Measurements from ENCODE around the gene WDFY4.

Gene WDFY4

DNA sequence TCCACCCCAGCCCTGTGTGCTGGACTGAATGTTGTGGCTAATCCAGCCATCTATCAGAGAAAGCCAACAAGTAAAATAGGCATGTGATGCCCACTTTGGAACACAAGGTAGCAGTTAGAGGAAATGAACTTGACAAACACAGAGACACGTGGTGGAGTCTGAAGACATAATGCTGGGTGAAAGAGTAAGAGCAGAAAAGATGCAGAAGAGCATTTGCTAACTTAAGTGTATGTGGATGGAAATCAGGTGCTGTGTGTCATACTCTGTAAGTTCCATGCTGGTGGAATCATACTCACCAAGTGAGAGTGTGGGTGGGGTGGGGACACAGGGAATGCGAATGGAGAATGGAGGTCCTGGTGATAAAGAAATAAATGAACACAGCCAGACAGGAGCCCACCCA is 22.8 kb downstream of the WDFY4 start:
- H3K14ac ChIP-seq (ENCODE audit: low read length), result no peak overlapping the region
- H4K91ac ChIP-seq (ENCODE audit: low read depth, low read length), result no peak overlapping the region
- H4K12ac ChIP-seq (ENCODE audit: low read depth, low read length), result no peak overlapping the region
- H3K9ac ChIP-seq (ENCODE audit: low read length), result no peak overlapping the region
- H4K8ac ChIP-seq (ENCODE audit: low read depth, low read length), result no peak overlapping the region
- no peak overlapping the region for H2BK12ac ChIP-seq (ENCODE audit: low read length)
- no peak overlapping the region for H3K27ac ChIP-seq (ENCODE audit: low read depth, low read length)
- H3K18ac ChIP-seq (ENCODE audit: low read length), result no peak overlapping the region
- H2AFZ ChIP-seq (ENCODE audit: insufficient read depth, low read length, poor library complexity), result no peak overlapping the region
- no peaks in the 10 kb centered on the region for H3K36me3 ChIP-seq (ENCODE audit: control insufficient read depth in 1 of 2, insufficient read depth in 2 of 2, low read length in 2 of 2)
- H3K27me3 ChIP-seq (ENCODE audit: insufficient read depth, low read length), result no peaks in the 10 kb centered on the region
- no peaks in the 10 kb centered on the region for H3K9me3 ChIP-seq (ENCODE audit: insufficient read depth, low read depth, low read length)
- H2AK5ac ChIP-seq (ENCODE audit: low read length), result no peak overlapping the region
- no peak overlapping the region for H2BK120ac ChIP-seq (ENCODE audit: insufficient read depth, low read length, poor library complexity)
- H3K23ac ChIP-seq (ENCODE audit: low read length), result no peak overlapping the region
- no CpG with 5 or more reads among the region's 2 CpGs for WGBS (ENCODE audit: extremely low coverage, insufficient coverage, insufficient read length)
- no peaks in the 10 kb centered on the region for H3K79me2 ChIP-seq (ENCODE audit: control insufficient read depth, insufficient read depth, low read length, poor library complexity)
- no peaks in the 10 kb centered on the region for H3K79me1 ChIP-seq (ENCODE audit: low read length)
- peaks cover 0 to 2% of the 10 kb centered on the region in 2 experiments for H3K4me1 ChIP-seq (ENCODE audit: control insufficient read depth in 1 of 2, insufficient read depth in 2 of 2, low read length in 2 of 2)
- no peak overlapping the region for H3K4me2 ChIP-seq (ENCODE audit: low read length)
- H3K4me3 ChIP-seq (ENCODE audit: low read depth, low read length), result no peak overlapping the region
- no peak overlapping the region for H2BK5ac ChIP-seq (ENCODE audit: low read depth, low read length, poor library complexity)
- DNase-seq, result no peak
- no peak overlapping the region for H3K4ac ChIP-seq (ENCODE audit: low read depth, low read length)

DNA sequence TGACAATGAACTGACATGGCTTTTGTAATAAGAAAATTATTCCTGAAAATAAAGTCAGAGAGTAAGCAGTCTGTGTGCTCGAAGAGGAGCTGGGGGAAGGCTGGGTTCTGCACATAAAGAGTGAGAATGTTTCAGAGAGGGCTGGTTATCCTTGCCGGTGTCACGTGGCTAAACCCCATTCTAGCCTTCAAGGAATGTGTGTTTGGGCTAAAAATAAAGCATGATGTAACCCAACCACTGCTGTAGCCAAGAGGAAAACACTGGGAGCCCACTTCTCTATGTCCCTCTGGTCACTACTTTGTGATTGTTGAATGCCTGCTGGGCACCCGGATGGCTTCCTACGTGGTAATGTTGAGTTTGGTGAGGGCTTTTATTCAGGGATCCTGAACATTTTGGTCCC is 23.5 kb downstream of the WDFY4 start:
- Histone ChIP-seq H3K27ac (ENCODE audit: low read depth, low read length) (no peak overlapping the region), H4K12ac (ENCODE audit: low read depth, low read length) (no peak overlapping the region), H2AK5ac (ENCODE audit: low read length) (no peak overlapping the region), H4K8ac (ENCODE audit: low read depth, low read length) (no peak overlapping the region), H3K79me2 (ENCODE audit: control insufficient read depth, insufficient read depth, low read length, poor library complexity) (no peaks in the 10 kb centered on the region), H3K4me1 (ENCODE audit: control insufficient read depth in 1 of 2, insufficient read depth in 2 of 2, low read length in 2 of 2) (peaks cover 0 to 2% of the 10 kb centered on the region in 2 experiments), H2BK120ac (ENCODE audit: insufficient read depth, low read length, poor library complexity) (no peak overlapping the region), H4K91ac (ENCODE audit: low read depth, low read length) (no peak overlapping the region), H3K18ac (ENCODE audit: low read length) (no peak overlapping the region), H2BK5ac (ENCODE audit: low read depth, low read length, poor library complexity) (no peak overlapping the region), H2AFZ (ENCODE audit: insufficient read depth, low read length, poor library complexity) (no peak overlapping the region), H3K23ac (ENCODE audit: low read length) (no peak overlapping the region), H2BK12ac (ENCODE audit: low read length) (no peak overlapping the region), H3K9ac (ENCODE audit: low read length) (no peak overlapping the region), H3K14ac (ENCODE audit: low read length) (no peak overlapping the region), H3K36me3 (ENCODE audit: control insufficient read depth in 1 of 2, insufficient read depth in 2 of 2, low read length in 2 of 2) (no peaks in the 10 kb centered on the region), H3K79me1 (ENCODE audit: low read length) (no peaks in the 10 kb centered on the region), H3K4me3 (ENCODE audit: low read depth, low read length) (no peak overlapping the region), H3K27me3 (ENCODE audit: insufficient read depth, low read length) (no peaks in the 10 kb centered on the region), H3K9me3 (ENCODE audit: insufficient read depth, low read depth, low read length) (no peaks in the 10 kb centered on the region), H3K4me2 (ENCODE audit: low read length) (no peak overlapping the region), H3K4ac (ENCODE audit: low read depth, low read length) (no peak overlapping the region)
- DNase-seq, result no peak
- WGBS (ENCODE audit: extremely low coverage, insufficient coverage, insufficient read length), result no CpG with 5 or more reads among the region's 5 CpGs

DNA sequence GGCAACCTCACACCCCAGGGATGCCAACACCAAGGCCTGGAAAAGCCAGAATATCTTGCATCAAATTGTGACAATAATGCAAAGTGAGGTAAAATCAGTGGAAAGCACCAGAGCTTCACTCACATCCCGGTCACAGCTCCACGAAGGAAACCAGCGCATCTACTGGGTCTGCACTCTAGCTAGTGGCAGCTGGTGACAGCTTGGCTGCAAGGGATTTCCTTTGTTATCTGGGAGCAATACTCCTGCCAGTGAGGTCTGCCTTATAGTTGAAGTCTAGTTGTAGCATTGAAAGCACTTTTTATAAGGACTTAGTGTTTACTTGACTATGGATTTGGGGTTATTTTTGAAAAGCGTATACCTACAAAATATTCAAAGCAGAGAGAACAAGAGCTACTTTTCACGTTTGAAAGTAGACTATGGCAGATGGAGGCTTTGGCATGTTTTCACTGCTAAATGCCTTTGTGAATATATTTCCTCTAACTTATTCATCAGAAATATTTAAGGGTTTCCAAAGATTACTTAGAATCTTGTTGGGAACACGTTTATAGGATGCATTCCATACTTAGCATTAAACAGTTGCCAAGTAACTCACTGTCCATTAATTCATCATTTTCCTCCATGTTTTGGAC is 26.1 kb downstream of the WDFY4 start:
- no peak overlapping the region for H3K4ac ChIP-seq (ENCODE audit: low read depth, low read length)
- no peak overlapping the region for H4K91ac ChIP-seq (ENCODE audit: low read depth, low read length)
- no peak overlapping the region for H3K4me3 ChIP-seq (ENCODE audit: low read depth, low read length)
- H3K79me2 ChIP-seq (ENCODE audit: control insufficient read depth, insufficient read depth, low read length, poor library complexity), result no peaks in the 10 kb centered on the region
- H3K14ac ChIP-seq (ENCODE audit: low read length), result no peak overlapping the region
- H3K23ac ChIP-seq (ENCODE audit: low read length), result no peak overlapping the region
- no peak overlapping the region for H4K8ac ChIP-seq (ENCODE audit: low read depth, low read length)
- H3K27me3 ChIP-seq (ENCODE audit: insufficient read depth, low read length), result peaks cover 4% of the 10 kb centered on the region
- no peak overlapping the region for H4K12ac ChIP-seq (ENCODE audit: low read depth, low read length)
- no peak overlapping the region for H2BK12ac ChIP-seq (ENCODE audit: low read length)
- peaks cover 0 to 2% of the 10 kb centered on the region in 2 experiments for H3K4me1 ChIP-seq (ENCODE audit: control insufficient read depth in 1 of 2, insufficient read depth in 2 of 2, low read length in 2 of 2)
- no peak overlapping the region for H2AK5ac ChIP-seq (ENCODE audit: low read length)
- no peak overlapping the region for H3K18ac ChIP-seq (ENCODE audit: low read length)
- H3K36me3 ChIP-seq (ENCODE audit: control insufficient read depth in 1 of 2, insufficient read depth in 2 of 2, low read length in 2 of 2), result no peaks in the 10 kb centered on the region
- no peak overlapping the region for H3K27ac ChIP-seq (ENCODE audit: low read depth, low read length)
- H3K4me2 ChIP-seq (ENCODE audit: low read length), result no peak overlapping the region
- H3K9me3 ChIP-seq (ENCODE audit: insufficient read depth, low read depth, low read length), result no peaks in the 10 kb centered on the region
- whole genome bisulfite sequencing (ENCODE audit: extremely low coverage, insufficient coverage, insufficient read length), result no CpG with 5 or more reads among the region's 6 CpGs
- H2BK120ac ChIP-seq (ENCODE audit: insufficient read depth, low read length, poor library complexity), result no peak overlapping the region
- no peak overlapping the region for H2AFZ ChIP-seq (ENCODE audit: insufficient read depth, low read length, poor library complexity)
- no peak for DNase-seq
- H2BK5ac ChIP-seq (ENCODE audit: low read depth, low read length, poor library complexity), result no peak overlapping the region
- H3K79me1 ChIP-seq (ENCODE audit: low read length), result no peaks in the 10 kb centered on the region
- no peak overlapping the region for H3K9ac ChIP-seq (ENCODE audit: low read length)

DNA sequence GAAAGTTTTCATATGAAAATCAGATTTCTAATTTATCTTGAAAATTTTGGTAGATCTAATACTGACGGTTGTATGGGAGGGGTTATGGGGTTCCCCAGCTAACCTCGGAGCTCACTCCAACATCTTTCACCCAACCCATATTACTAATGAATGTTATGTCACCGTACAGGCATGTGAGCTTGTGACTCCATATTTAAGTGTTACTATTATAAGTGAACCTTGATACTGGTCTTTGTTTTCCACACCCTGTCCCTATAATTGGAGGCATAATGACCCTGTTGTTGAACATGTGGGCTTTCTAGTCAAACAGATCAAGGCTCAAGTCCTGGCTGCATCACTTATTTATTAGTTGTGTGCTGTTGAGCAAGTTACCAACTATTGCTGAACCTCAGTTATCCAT is 27.2 kb downstream of the WDFY4 start:
- Histone ChIP-seq H3K79me1 (ENCODE audit: low read length) (no peaks in the 10 kb centered on the region), H4K8ac (ENCODE audit: low read depth, low read length) (no peak overlapping the region), H3K4me1 (ENCODE audit: control insufficient read depth in 1 of 2, insufficient read depth in 2 of 2, low read length in 2 of 2) (peaks cover 0 to 2% of the 10 kb centered on the region in 2 experiments), H2BK12ac (ENCODE audit: low read length) (no peak overlapping the region), H3K18ac (ENCODE audit: low read length) (no peak overlapping the region), H4K12ac (ENCODE audit: low read depth, low read length) (no peak overlapping the region), H4K91ac (ENCODE audit: low read depth, low read length) (no peak overlapping the region), H3K27ac (ENCODE audit: low read depth, low read length) (no peak overlapping the region), H2AK5ac (ENCODE audit: low read length) (no peak overlapping the region), H2BK5ac (ENCODE audit: low read depth, low read length, poor library complexity) (no peak overlapping the region), H3K14ac (ENCODE audit: low read length) (no peak overlapping the region), H3K79me2 (ENCODE audit: control insufficient read depth, insufficient read depth, low read length, poor library complexity) (no peaks in the 10 kb centered on the region), H3K4me3 (ENCODE audit: low read depth, low read length) (no peak overlapping the region), H3K4ac (ENCODE audit: low read depth, low read length) (no peak overlapping the region), H3K9me3 (ENCODE audit: insufficient read depth, low read depth, low read length) (no peaks in the 10 kb centered on the region), H2AFZ (ENCODE audit: insufficient read depth, low read length, poor library complexity) (no peak overlapping the region), H2BK120ac (ENCODE audit: insufficient read depth, low read length, poor library complexity) (no peak overlapping the region), H3K23ac (ENCODE audit: low read length) (no peak overlapping the region), H3K4me2 (ENCODE audit: low read length) (no peak overlapping the region), H3K9ac (ENCODE audit: low read length) (no peak overlapping the region), H3K27me3 (ENCODE audit: insufficient read depth, low read length) (peaks cover 4% of the 10 kb centered on the region), H3K36me3 (ENCODE audit: control insufficient read depth in 1 of 2, insufficient read depth in 2 of 2, low read length in 2 of 2) (no peaks in the 10 kb centered on the region)
- DNase-seq, result no peak
- no CpG with 5 or more reads among the region's 3 CpGs for WGBS (ENCODE audit: extremely low coverage, insufficient coverage, insufficient read length)
